Measurements from ENCODE around the gene PPIL1.

Gene PPIL1

DNA sequence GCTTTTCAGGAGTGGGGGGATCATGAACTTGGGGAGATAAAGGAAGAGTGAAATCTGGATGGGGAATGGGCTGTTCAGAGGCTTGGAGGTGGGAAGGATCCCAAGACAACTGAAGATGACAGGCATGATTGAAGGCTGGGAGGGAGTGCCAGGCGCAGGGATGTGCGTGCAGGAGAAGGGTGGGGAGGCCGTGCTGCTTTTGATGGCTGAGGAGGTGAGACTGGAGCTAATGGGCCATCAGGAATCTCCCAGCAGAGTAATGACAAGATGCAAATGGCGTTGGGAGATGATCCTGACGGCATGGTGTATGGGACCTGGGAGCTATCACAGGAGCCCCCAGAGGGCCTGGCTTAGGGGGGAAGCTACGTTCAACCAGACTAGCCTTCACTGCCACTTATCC lies 36.9 kb downstream of the PPIL1 start:
- Histone ChIP-seq H3K4me3 (ENCODE audit: low read depth, low read length) (no peak overlapping the region), H3K27me3 (ENCODE audit: control insufficient read depth, insufficient read depth, low read length) (peaks cover 59% of the 10 kb centered on the region), H3K9ac (ENCODE audit: low read depth, low read length) (no peak overlapping the region)

DNA sequence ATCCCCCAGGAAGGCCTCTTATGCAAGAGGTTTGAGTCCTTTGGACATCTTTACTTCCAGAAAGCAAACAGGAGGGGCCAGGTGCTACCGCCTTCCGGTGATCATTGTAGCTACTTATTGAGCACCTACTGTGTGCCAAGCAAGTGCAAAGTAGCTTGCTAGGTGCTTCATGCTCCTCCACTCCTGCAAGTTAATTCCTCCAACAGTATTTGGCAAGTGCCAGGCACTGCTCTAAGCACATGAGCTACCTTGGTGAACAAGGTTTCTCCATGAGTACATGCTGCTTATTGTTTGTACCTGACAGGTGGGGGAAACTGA lies 37.6 kb downstream of the PPIL1 start:
- Histone ChIP-seq H3K9ac (ENCODE audit: low read depth, low read length) (no peak overlapping the region), H3K4me1 (ENCODE audit: control insufficient read depth, insufficient read depth, low read length) (peaks cover 4% of the 10 kb centered on the region), H3K27me3 (ENCODE audit: control insufficient read depth, insufficient read depth, low read length) (peaks cover 59% of the 10 kb centered on the region), H3K9me3 (ENCODE audit: control insufficient read depth, insufficient read depth, low read length) (no peaks in the 10 kb centered on the region), H3K36me3 (ENCODE audit: control insufficient read depth, insufficient read depth, low read length) (no peaks in the 10 kb centered on the region), H3K4me3 (ENCODE audit: low read depth, low read length) (no peak overlapping the region)

More for the DNA sequence above, 36.9 kb downstream of the PPIL1 start:
- Histone ChIP-seq H3K36me3 (ENCODE audit: control insufficient read depth, insufficient read depth, low read length) (no peaks in the 10 kb centered on the region), H3K4me1 (ENCODE audit: control insufficient read depth, insufficient read depth, low read length) (peaks cover 4% of the 10 kb centered on the region), H3K9me3 (ENCODE audit: control insufficient read depth, insufficient read depth, low read length) (no peaks in the 10 kb centered on the region)

- no peak overlapping the region for H3K9ac ChIP-seq (ENCODE audit: low read depth, low read length)
- peaks cover 4% of the 10 kb centered on the region for H3K4me1 ChIP-seq (ENCODE audit: control insufficient read depth, insufficient read depth, low read length)
- peaks cover 53% of the 10 kb centered on the region for H3K27me3 ChIP-seq (ENCODE audit: control insufficient read depth, insufficient read depth, low read length)
- no peak overlapping the region for H3K4me3 ChIP-seq (ENCODE audit: low read depth, low read length)
- no peaks in the 10 kb centered on the region for H3K9me3 ChIP-seq (ENCODE audit: control insufficient read depth, insufficient read depth, low read length)
- no peaks in the 10 kb centered on the region for H3K36me3 ChIP-seq (ENCODE audit: control insufficient read depth, insufficient read depth, low read length)
These were observed 38.2 kb downstream of the PPIL1 start for GRCh38 chr6:36836111-36837021.

GRCh38 chr6:36834576-36835341 lies 39.8 kb downstream of the PPIL1 start:
- H3K4me1 ChIP-seq (ENCODE audit: control insufficient read depth, insufficient read depth, low read length) = peaks cover 4% of the 10 kb centered on the region
- H3K9ac ChIP-seq (ENCODE audit: low read depth, low read length) = no peak overlapping the region
- peaks cover 40% of the 10 kb centered on the region for H3K27me3 ChIP-seq (ENCODE audit: control insufficient read depth, insufficient read depth, low read length)
- H3K36me3 ChIP-seq (ENCODE audit: control insufficient read depth, insufficient read depth, low read length) = no peaks in the 10 kb centered on the region
- peak overlapping the region; percentile 19 for H3K4me3 ChIP-seq (ENCODE audit: low read depth, low read length)
- no peaks in the 10 kb centered on the region for H3K9me3 ChIP-seq (ENCODE audit: control insufficient read depth, insufficient read depth, low read length)

DNA sequence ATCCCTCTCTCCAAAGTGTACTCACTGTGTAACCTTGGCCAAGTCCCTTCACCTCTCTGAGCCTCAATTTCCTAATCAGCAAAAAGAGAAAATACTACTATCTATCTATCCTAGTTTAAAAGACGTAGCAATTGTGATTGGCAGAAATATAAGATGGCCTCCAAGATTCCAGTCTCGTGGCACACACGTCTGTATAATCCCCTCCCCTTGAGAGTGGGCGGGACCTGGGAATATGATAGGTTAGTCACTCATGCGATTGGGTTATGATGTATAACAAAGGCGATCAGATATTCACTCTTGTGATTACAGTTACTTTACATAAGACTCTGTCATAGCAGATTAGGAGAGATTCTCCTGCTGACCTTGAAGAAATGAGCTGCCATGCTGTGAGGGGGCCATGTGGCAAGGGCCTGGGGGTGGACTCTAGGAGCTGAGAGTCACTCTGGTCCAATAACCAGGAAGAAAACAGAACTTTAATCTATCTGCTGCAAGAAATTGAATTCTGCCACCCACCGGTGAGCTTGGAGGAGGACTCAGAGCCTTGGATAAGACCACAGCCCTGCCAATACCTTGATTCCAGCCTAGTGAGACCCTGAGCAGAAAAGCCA lies 41.3 kb downstream of the PPIL1 start:
- Histone ChIP-seq H3K9ac (ENCODE audit: low read depth, low read length) (no peak overlapping the region), H3K4me1 (ENCODE audit: control insufficient read depth, insufficient read depth, low read length) (peaks cover 4% of the 10 kb centered on the region), H3K4me3 (ENCODE audit: low read depth, low read length) (no peak overlapping the region)

DNA sequence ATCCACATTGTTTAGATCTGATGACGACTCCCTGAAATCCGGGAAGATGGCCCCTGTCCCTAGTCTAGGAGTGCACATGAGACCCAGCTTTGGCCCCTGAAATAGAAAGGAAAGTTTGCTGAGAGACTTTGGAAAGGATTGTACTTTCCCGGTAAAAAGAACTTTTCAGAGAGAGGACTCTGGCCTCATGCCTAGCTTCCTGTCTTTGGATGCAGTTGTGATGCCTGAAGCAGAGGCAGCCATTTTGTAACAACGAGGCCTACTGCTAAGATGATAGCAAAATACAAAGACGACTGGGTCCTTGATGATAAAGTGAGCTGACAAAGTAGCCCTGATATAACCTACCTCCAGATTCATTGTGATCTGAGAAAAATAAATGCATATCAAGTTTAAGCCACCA lies 42.3 kb downstream of the PPIL1 start:
- H3K36me3 ChIP-seq (ENCODE audit: control insufficient read depth, insufficient read depth, low read length) = no peaks in the 10 kb centered on the region

More for the DNA sequence above, 41.3 kb downstream of the PPIL1 start:
- no peaks in the 10 kb centered on the region for H3K36me3 ChIP-seq (ENCODE audit: control insufficient read depth, insufficient read depth, low read length)
- H3K9me3 ChIP-seq (ENCODE audit: control insufficient read depth, insufficient read depth, low read length) = no peaks in the 10 kb centered on the region
- H3K27me3 ChIP-seq (ENCODE audit: control insufficient read depth, insufficient read depth, low read length) = peaks cover 30% of the 10 kb centered on the region

GRCh38 chr6:36830577-36830976 lies 44.0 kb downstream of the PPIL1 start:
- Histone ChIP-seq H3K36me3 (ENCODE audit: control insufficient read depth, insufficient read depth, low read length) (no peaks in the 10 kb centered on the region), H3K4me3 (ENCODE audit: low read depth, low read length) (no peak overlapping the region), H3K4me1 (ENCODE audit: control insufficient read depth, insufficient read depth, low read length) (peaks cover 4% of the 10 kb centered on the region), H3K27me3 (ENCODE audit: control insufficient read depth, insufficient read depth, low read length) (peaks cover 4% of the 10 kb centered on the region), H3K9ac (ENCODE audit: low read depth, low read length) (no peak overlapping the region), H3K9me3 (ENCODE audit: control insufficient read depth, insufficient read depth, low read length) (no peaks in the 10 kb centered on the region)

More for the DNA sequence above, 42.3 kb downstream of the PPIL1 start:
- Histone ChIP-seq H3K27me3 (ENCODE audit: control insufficient read depth, insufficient read depth, low read length) (peaks cover 20% of the 10 kb centered on the region), H3K4me3 (ENCODE audit: low read depth, low read length) (no peak overlapping the region), H3K9ac (ENCODE audit: low read depth, low read length) (no peak overlapping the region), H3K4me1 (ENCODE audit: control insufficient read depth, insufficient read depth, low read length) (peaks cover 4% of the 10 kb centered on the region), H3K9me3 (ENCODE audit: control insufficient read depth, insufficient read depth, low read length) (no peaks in the 10 kb centered on the region)

DNA sequence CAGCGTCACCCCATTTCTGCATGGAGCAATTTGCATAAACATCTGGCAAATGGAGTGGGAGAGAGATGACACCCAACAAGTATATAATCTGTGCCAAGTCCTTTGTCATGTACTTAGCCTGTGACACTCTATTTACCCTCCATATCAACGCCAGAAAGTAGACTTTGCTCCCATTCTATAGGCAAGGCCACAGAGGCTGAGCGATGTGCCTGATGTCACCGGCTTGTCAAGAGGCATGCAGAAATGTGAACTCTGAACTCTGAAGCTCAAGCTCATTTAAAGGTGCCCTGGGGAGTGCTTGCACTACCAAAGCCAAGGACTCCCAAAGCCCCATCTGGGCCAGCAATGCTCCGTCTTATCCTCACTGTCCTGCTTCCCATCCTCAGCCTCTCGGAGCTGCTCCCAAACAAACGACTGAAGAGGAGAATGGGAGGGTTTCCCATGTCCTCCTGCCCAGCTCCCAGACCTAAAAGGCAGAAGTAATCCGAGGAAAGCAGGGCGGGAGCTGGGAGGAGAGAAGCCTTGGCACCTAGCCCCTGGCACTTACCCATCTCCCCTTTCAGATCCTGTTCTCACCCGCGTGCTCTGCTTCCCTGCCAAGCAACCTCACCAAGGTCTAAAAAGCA lies 44.6 kb downstream of the PPIL1 start:
- Histone ChIP-seq H3K9ac (ENCODE audit: low read depth, low read length) (no peak overlapping the region), H3K9me3 (ENCODE audit: control insufficient read depth, insufficient read depth, low read length) (no peaks in the 10 kb centered on the region), H3K4me3 (ENCODE audit: low read depth, low read length) (no peak overlapping the region), H3K27me3 (ENCODE audit: control insufficient read depth, insufficient read depth, low read length) (peaks cover under 1% of the 10 kb centered on the region), H3K4me1 (ENCODE audit: control insufficient read depth, insufficient read depth, low read length) (peaks cover 2% of the 10 kb centered on the region), H3K36me3 (ENCODE audit: control insufficient read depth, insufficient read depth, low read length) (no peaks in the 10 kb centered on the region)

- Histone ChIP-seq H3K36me3 (ENCODE audit: control insufficient read depth, insufficient read depth, low read length) (no peaks in the 10 kb centered on the region), H3K9me3 (ENCODE audit: control insufficient read depth, insufficient read depth, low read length) (no peaks in the 10 kb centered on the region), H3K4me1 (ENCODE audit: control insufficient read depth, insufficient read depth, low read length) (no peaks in the 10 kb centered on the region), H3K4me3 (ENCODE audit: low read depth, low read length) (no peak overlapping the region), H3K9ac (ENCODE audit: low read depth, low read length) (no peak overlapping the region), H3K27me3 (ENCODE audit: control insufficient read depth, insufficient read depth, low read length) (no peaks in the 10 kb centered on the region)
These were observed 47.1 kb downstream of the PPIL1 start for GRCh38 chr6:36827261-36828079.

GRCh38 chr6:36826520-36827227 lies 47.9 kb downstream of the PPIL1 start:
- Histone ChIP-seq H3K4me1 (ENCODE audit: control insufficient read depth, insufficient read depth, low read length) (peaks cover 2% of the 10 kb centered on the region), H3K9ac (ENCODE audit: low read depth, low read length) (no peak overlapping the region), H3K4me3 (ENCODE audit: low read depth, low read length) (no peak overlapping the region)

More at GRCh38 chr6:36826520-36827227, 47.9 kb downstream of the PPIL1 start:
- H3K27me3 ChIP-seq (ENCODE audit: control insufficient read depth, insufficient read depth, low read length) = peaks cover 2% of the 10 kb centered on the region
- H3K36me3 ChIP-seq (ENCODE audit: control insufficient read depth, insufficient read depth, low read length) = no peaks in the 10 kb centered on the region
- H3K9me3 ChIP-seq (ENCODE audit: control insufficient read depth, insufficient read depth, low read length) = no peaks in the 10 kb centered on the region

Data from iPS-15b (cell line).